Esophagus muscularis mucosa (tissue), 4 donors: ENCODE measurements around the gene BCAS3. TPM values are rescaled to one million over a fixed set of nuclear protein-coding genes. Genes with fewer than 3 reads are reported as not detected.

Experiments
- DNase-seq: peaks from one replicate; pipeline ENCODE4 v3.0.0-alpha.2; 2017; ENCODE audit errors: extremely low spot score
- H3K27ac ChIP-seq, 4 donors: fragments of 200-600 bp; sonication (generic); replicated peaks in 1 of 4; 1 replicate in 3 of 4; 2 replicates in 1 of 4; pipeline ENCODE4 v1.5.1; 2016 to 2019; ENCODE audit warnings: mild to moderate bottlenecking in 1 of 4
- H3K27me3 ChIP-seq, 4 donors: fragments of 200-600 bp; sonication (generic); one replicate each; pipeline versions ENCODE4 v1.5.1 to v1.6.0; 2016 to 2019
- H3K36me3 ChIP-seq, 4 donors: fragments of 200-600 bp; sonication (generic); one replicate each; pipeline ENCODE4 v1.5.1; 2016 to 2019
- H3K4me1 ChIP-seq, 4 donors: fragments of 200-600 bp; sonication (generic); one replicate each; pipeline ENCODE4 v1.5.1; 2016 to 2019
- H3K4me3 ChIP-seq, 4 donors: fragments of 200-600 bp; sonication (generic); 1 replicate in 2 of 4; 2 replicates in 2 of 4; pipeline ENCODE4 v1.5.1; 2016 to 2019; ENCODE audit warnings: mild to moderate bottlenecking in 4 of 4, moderate library complexity in 1 of 4
- H3K9me3 ChIP-seq, 4 donors: fragments of 200-600 bp; sonication (generic); 1 replicate in 3 of 4; 2 replicates in 1 of 4; pipeline ENCODE4 v1.5.1; 2016 to 2019
- EP300 ChIP-seq: sonication (generic); formaldehyde crosslinking; IDR thresholded peaks from one replicate; pipeline ENCODE4 v1.6.1; 2017; ENCODE audit warnings: antibody characterized with exemption
- POLR2A ChIP-seq: fragments of 450-650 bp; IDR thresholded peaks from one replicate; pipeline ENCODE4 v1.6.1; 2017; ENCODE audit warnings: antibody characterized with exemption, moderate library complexity, mild to moderate bottlenecking, low read depth
- POLR2AphosphoS5 ChIP-seq, 2 donors: sonication (generic); formaldehyde crosslinking; IDR thresholded peaks; one replicate each; pipeline ENCODE4 v1.6.1; 2017; ENCODE audit warnings: antibody characterized with exemption in 2 of 2
- WGBS: methylation state at CpG from one replicate; pipeline ENCODE4 v1.1.5; 2018; 5-methylcytosine and 5-hydroxymethylcytosine counted together
- intact Hi-C: fragments of 100-400 bp; cut with DNase I; formaldehyde crosslinking; loops from one replicate; pipeline ENCODE4 v1.15.1; 2023
- total RNA-seq, 4 donors: library from RNA; depleted of rRNA; stranded (reverse); fragments of >200 nt; gene quantifications; one replicate each; pipeline versions ENCODE4 v1.1.0 to v1.2.1, GENCODE V29; 2016
- TF ChIP-seq, protein P1 (sequence below), 3 experiments: fragments of 200-600 bp in 2 of 3; fragments of 450-650 bp in 1 of 3; sonication (generic) in 2 of 3; IDR thresholded peaks; one replicate each; pipeline ENCODE4 v1.5.1; 2017 to 2019; ENCODE audit warnings: antibody characterized with exemption in 3 of 3, mild to moderate bottlenecking in 2 of 3, moderate library complexity in 1 of 3

BCAS3 gene
- total RNA-seq, 4 donors from 2014 or later: 17.4 to 25.7 (median 19.5) TPM

DNA sequence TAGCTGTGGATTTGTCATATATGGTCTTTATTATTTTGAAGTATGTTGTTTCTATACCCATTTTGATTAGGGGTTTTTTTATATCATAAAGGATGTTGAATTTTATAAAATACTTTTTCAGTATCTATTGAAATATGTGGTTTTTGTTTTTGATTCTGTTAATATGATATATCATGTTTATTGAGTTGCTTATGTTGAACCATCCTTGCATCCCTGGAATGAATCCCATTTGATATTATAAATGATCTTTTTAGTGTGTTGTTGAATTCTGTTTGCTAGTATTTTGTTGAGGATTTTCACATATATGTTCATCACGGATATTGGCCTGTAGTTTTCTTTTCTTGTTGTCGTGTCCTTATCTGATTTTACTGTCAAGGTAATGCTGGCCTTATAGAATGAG, 286.5 kb downstream of the BCAS3 start:
- Histone ChIP-seq H3K36me3 (no peaks in the 10 kb centered on the region), H3K27me3 (no peaks in the 10 kb centered on the region), H3K4me1 (no peaks in the 10 kb centered on the region), H3K9me3 (peaks cover 0 to 26% (median 14%) of the 10 kb centered on the region in 4 donors), H3K27ac (no peak overlapping the region), H3K4me3 (no peak overlapping the region)
- TF ChIP-seq POLR2AphosphoS5 (IDR thresholded peaks at IDR 0.05) (no peak), EP300 (no peak), POLR2A (no peak)
- TF ChIP-seq, protein P1, sequence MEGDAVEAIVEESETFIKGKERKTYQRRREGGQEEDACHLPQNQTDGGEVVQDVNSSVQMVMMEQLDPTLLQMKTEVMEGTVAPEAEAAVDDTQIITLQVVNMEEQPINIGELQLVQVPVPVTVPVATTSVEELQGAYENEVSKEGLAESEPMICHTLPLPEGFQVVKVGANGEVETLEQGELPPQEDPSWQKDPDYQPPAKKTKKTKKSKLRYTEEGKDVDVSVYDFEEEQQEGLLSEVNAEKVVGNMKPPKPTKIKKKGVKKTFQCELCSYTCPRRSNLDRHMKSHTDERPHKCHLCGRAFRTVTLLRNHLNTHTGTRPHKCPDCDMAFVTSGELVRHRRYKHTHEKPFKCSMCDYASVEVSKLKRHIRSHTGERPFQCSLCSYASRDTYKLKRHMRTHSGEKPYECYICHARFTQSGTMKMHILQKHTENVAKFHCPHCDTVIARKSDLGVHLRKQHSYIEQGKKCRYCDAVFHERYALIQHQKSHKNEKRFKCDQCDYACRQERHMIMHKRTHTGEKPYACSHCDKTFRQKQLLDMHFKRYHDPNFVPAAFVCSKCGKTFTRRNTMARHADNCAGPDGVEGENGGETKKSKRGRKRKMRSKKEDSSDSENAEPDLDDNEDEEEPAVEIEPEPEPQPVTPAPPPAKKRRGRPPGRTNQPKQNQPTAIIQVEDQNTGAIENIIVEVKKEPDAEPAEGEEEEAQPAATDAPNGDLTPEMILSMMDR (IDR thresholded peaks at IDR 0.05): no peak
- WGBS: 96% methylated on average over 2 of the region's 2 CpGs
- intact Hi-C loops: no loop called here
- DNase-seq: no peak

DNA sequence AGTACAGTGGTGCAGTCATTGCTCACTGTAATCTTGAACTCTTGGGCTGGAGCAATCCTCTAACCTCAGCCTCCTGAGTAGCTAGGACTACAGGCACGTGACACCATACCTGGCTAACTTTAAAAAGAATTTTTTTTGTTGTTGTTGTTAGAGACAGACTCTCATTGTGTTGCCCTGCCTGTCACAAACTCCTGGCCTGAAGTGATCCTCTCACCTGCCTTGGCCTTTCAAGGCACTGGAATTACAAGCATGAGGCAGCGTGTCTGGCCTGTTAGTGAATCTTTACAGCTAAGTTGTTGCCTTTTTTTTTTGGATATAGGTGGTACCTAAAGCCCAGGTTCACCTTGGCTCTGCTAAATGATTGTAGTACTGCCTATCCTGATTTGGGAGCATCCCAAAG, 290.6 kb downstream of the BCAS3 start:
- 94% methylated on average over 2 of the region's 2 CpGs for WGBS
- Histone ChIP-seq H3K4me3 (no peak overlapping the region), H3K27me3 (no peaks in the 10 kb centered on the region), H3K27ac (no peak overlapping the region), H3K4me1 (no peaks in the 10 kb centered on the region), H3K36me3 (no peaks in the 10 kb centered on the region), H3K9me3 (peaks cover 0 to 16% (median 7%) of the 10 kb centered on the region in 4 donors)
- TF ChIP-seq, protein P1 (IDR thresholded peaks at IDR 0.05): no peak
- TF ChIP-seq POLR2A: no peak
- no peak for TF ChIP-seq POLR2AphosphoS5 (IDR thresholded peaks at IDR 0.05)
- no peak for TF ChIP-seq EP300
- no peak for DNase-seq
- intact Hi-C loops: no loop called here

DNA sequence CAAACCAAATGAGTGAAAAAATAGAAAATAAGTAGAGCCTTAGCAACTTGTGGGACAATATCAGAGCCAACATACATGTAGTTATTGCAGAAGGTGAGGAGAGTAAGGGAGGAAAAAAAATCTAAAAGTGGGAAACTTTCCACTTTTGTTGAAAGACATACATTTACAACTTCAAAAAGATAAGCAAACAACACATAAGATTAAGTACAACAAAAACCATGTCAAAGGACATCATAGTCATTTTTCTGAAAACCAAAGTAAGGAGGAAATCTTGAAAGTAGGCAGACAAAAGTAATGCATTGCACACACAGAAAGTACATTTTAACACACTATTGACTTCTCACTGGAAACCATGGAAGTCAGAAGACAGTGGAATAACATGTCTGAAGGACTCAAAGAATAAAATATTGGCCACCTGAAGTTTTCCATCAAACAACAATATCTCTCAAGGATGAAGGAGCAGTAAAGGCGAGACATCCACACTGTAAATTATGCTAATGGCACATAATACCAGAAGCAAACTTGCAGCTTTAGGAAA, 291.9 kb downstream of the BCAS3 start:
- Histone ChIP-seq H3K9me3 (peaks cover 0 to 11% (median 4%) of the 10 kb centered on the region in 4 donors), H3K27ac (no peak overlapping the region), H3K4me3 (no peak overlapping the region), H3K36me3 (no peaks in the 10 kb centered on the region), H3K4me1 (no peaks in the 10 kb centered on the region), H3K27me3 (no peaks in the 10 kb centered on the region)
- no peak for DNase-seq
- intact Hi-C loops: no loop called here
- WGBS: 96% methylated on average over 1 of the region's 1 CpG
- TF ChIP-seq, protein P1 (IDR thresholded peaks at IDR 0.05): no peak
- TF ChIP-seq POLR2A (no peak), POLR2AphosphoS5 (IDR thresholded peaks at IDR 0.05) (no peak), EP300 (no peak)

DNA sequence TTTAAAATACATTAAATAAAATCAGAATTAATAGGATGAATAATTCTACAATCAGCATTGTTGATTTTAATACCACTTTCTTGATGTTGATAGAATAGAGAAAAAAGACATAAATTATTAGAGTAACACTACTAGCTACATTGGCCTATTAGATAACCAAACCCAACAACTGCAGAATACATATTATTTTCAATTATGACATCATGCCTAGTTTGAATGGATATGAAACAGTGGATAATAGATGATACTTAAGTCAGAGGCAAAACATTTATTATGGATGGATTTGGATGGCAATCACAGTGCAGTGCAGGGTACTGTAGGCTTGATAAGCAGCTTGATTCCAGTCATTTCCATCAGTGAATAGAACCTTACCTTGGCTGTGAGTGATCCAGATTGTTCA, 293.1 kb downstream of the BCAS3 start:
- H3K27me3 ChIP-seq: no peaks in the 10 kb centered on the region
- no peak for DNase-seq
- H3K4me3 ChIP-seq: no peak overlapping the region
- intact Hi-C loops: no loop called here
- no peaks in the 10 kb centered on the region for H3K36me3 ChIP-seq
- peaks cover 0 to 11% (median 4%) of the 10 kb centered on the region in 4 donors for H3K9me3 ChIP-seq
- no peak overlapping the region for H3K27ac ChIP-seq
- H3K4me1 ChIP-seq: no peaks in the 10 kb centered on the region
- no peak for TF ChIP-seq EP300
- TF ChIP-seq POLR2A: no peak
- TF ChIP-seq POLR2AphosphoS5 (IDR thresholded peaks at IDR 0.05): no peak
- TF ChIP-seq, protein P1 (IDR thresholded peaks at IDR 0.05): no peak
